GM18909 (cell line): Measurements from ENCODE around the gene SPOCK1.

Experiments
- ATAC-seq: cut with Tn5 transposase; IDR thresholded peaks from one replicate; pipeline ENCODE4 v1.9.1; 2021; ENCODE audit warnings: mild to moderate bottlenecking; ENCODE audit not compliant: unreplicated experiment, poor library complexity

The SPOCK1 gene

DNA sequence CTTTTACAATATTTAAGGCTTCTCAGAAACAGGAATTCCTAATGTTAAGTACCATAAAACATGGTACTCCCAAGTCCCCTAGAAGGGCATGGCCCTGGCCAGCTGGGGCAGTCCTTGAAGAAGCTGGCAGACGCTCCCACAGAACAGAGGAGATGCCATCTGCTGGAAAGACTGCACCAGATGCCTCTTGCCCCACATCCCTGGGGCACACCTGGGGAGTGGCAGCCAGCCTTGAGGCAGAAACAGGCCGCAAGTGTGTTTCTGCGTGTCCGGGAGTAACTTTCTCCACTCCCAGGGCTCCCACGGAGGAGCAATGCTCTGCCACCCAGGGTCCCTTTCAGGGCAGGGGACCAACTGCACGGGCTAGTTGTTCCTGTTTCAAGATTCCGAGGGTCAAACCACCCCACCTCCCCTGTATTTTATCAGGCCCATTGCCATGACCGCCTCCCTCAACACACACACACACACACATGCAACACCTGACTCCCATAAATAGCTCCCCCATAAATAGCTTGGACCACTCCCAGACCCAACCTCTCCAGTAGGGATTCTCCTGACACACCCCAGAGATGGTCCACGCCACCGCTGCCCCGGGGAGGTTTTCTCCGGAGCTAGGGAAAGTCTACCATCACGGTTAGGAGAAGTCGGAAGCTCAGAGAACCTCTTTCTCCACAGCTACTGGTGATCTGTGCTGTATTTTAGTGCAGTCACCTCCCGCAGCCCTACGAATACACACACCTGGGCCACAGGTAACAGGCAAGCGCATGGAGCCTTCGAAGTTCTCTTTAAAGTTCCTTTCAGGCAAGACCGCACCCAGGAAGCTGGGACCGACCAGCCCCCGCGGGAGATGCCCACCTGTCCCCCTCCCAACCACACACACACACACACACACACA, 1.5 kb downstream of the SPOCK1 start:
- no peak for ATAC-seq

DNA sequence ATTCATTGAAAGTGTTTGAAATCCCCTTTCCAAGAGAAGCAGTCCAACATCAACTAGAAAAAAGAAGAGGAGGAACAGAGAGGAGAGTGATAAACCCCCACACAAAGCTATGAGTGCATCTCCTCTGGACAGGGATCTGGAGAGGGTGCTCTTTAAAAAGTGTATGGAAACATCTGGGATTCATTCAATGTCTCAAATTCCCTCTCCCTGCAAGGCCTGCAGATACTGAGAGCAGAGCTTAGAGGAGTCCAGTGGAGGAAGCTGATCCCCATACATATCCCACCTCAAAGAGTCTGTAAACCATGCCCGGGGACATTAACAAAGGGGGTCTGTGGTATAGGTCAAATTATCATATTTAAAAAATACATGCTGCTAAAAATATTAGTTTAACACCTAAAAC, 2.2 kb downstream of the SPOCK1 start:
- ATAC-seq, result no peak

DNA sequence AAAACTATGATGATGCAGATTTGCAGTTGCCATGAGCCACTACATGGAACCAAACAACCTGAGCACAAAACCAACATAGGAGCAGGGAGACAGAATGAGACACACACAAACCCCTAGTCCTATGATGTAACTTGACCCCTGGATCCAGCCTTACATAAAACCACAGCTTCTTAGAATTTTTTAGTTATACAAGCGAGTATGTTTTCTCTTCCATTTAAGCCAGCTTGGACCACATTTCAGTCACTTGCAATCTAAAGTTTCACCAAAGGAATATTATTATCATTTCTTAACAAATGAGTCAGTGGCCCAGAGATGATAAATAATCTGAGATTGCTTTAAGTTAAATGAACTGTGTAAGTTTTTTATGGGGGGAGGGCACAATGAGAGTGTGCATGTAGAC, 6.8 kb downstream of the SPOCK1 start:
- ATAC-seq, result no peak

GRCh38 chr5:137491121-137491520, 8.0 kb downstream of the SPOCK1 start:
- no peak for ATAC-seq

- no peak for ATAC-seq
Measured at GRCh38 chr5:137490591-137490990, 8.5 kb downstream of the SPOCK1 start.

- ATAC-seq, result no peak
Measured at GRCh38 chr5:137488974-137489373, 10.2 kb downstream of the SPOCK1 start.

GRCh38 chr5:137488516-137488915, 10.6 kb downstream of the SPOCK1 start:
- no peak for ATAC-seq

GRCh38 chr5:137487600-137487999, 11.5 kb downstream of the SPOCK1 start:
- ATAC-seq, result no peak

- no peak for ATAC-seq
Measured at GRCh38 chr5:137486707-137487106, 12.4 kb downstream of the SPOCK1 start.

DNA sequence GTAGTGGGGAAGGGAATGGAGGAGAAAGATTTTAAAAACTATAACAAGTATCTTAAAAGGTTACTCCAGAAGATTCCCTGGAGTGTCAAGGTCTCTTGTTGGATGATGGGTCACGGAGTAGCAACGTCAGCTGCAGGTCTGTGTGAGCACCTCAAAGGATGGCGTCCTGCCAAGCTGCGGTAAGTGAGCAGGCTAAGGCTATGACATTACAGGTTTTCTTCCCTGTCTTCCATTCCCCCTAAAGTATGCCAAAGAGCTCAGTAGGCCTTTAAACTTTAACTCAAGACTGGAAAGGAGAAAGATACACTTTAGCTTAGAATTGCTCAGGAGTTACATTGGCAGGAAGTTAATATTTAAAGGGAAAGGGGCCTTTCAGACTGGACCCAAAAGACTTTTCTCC, 17.5 kb downstream of the SPOCK1 start:
- no peak for ATAC-seq

- ATAC-seq, result no peak
Measured at GRCh38 chr5:137478043-137478442, 21.1 kb downstream of the SPOCK1 start.

GRCh38 chr5:137470921-137471220, 28.3 kb downstream of the SPOCK1 start:
- no peak for ATAC-seq

- no peak for ATAC-seq
Measured at GRCh38 chr5:137470111-137470920, 28.8 kb downstream of the SPOCK1 start.

DNA sequence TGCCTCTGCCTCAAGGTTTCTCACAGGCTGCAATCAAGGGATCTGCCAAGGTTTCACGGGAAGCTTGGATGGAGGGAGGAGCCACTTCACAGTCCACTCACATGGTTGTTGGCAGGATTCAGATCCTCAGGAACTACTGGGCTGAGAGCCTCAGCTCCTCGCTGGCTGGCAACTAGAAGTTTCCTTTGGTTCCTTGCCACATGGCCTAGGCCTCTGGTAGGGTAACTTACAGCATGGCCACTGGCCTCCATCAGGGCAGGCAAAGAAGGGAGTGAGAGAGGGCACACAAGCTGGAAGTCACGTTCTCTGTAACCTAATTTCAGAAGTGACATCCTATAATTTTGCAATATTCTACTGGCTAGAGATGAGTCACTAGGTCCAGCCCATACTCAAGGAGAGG, 32.2 kb downstream of the SPOCK1 start:
- no peak for ATAC-seq

GRCh38 chr5:137465930-137466329, 33.2 kb downstream of the SPOCK1 start:
- ATAC-seq, result no peak

DNA sequence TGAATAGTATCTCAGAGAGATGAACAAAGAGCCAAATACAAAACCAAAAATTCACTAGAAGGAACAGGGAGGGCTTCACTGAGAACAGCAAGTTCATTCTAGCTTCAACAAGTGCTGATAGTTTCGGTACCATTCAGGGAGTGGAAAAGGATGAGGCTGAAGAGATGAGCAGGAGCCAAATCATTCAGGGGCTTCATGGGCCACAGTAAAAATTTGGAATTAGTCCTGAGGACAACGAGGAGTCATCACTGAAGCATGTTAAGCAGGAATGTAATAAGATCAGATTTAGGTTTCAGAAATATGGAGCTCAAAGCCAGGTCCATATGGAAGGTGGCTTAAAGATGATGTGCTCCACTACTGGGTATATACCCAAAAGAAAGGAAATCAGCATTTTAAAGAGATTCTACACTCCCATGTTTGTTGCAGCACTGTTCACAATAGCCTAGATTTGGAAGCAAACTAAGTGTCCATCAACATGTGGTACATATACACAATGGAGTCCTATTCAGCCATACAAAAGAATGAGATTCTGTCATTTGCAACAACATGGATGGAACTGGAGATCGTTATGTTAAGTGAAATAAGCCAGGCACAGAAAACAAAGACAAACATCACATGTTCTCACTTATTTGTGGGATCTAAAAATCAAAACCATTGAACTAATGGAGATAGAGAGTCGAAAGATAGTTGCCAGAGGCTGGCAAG, 36.2 kb downstream of the SPOCK1 start:
- ATAC-seq, result no peak

GRCh38 chr5:137462265-137462590, 36.9 kb downstream of the SPOCK1 start:
- ATAC-seq, result no peak

DNA sequence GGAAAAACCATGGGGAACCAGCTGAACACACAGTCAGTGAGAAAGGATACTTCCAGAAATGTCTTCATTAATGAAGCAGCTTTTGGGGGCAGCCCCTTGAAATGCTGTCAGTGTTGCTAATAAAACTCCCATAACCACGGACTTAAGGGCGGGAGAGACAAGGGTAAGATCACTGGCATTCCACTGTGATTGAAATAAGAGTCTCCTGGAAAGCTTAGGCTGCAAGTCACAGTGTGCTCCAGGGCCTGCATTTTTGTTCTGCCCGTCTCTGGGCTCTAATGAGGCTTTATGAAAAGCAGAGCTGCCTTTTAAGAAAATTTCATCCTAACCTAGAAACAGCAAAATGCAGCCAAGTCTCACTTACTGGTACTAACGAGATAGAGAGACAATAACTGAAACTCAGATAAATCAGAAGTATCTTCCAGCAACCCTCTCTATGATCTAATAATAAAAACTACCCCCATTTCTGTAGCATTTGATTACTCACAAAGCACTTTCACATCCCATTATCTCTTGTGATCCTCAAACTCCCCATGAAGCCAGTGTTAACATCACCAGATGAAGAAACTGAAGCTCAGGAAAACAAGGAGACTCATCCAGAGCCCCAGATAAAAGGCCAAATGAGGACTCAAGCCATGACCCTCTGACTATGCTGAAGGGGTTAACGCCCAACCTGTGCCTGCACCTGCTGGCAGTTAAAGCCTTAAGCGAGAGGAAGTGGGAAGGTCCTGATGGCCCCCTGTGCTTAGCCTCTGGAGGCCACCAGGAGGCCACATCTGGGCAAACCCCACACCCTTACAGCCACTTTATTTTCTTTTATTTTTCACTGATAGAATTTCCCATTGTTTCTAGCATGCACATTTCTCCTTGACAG, 37.5 kb downstream of the SPOCK1 start:
- ATAC-seq, result no peak

DNA sequence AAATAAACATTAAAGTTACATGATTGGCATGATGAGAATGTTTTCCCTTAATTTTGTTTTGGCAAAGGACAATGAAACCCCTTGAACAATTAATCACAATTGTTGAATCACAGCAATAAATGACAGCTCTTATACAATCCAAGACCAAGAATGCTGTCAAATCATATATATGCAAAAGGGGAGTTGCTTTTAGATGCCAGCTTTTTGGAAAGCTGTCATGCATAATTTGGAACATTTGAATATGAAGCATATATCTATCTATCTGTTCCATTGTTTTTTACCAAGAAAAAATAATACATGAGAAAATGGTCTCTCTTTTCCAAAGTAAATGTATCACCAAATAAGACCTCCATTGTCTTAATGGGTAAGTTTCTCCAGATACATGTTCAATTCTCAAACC, 44.5 kb downstream of the SPOCK1 start:
- ATAC-seq, result no peak

DNA sequence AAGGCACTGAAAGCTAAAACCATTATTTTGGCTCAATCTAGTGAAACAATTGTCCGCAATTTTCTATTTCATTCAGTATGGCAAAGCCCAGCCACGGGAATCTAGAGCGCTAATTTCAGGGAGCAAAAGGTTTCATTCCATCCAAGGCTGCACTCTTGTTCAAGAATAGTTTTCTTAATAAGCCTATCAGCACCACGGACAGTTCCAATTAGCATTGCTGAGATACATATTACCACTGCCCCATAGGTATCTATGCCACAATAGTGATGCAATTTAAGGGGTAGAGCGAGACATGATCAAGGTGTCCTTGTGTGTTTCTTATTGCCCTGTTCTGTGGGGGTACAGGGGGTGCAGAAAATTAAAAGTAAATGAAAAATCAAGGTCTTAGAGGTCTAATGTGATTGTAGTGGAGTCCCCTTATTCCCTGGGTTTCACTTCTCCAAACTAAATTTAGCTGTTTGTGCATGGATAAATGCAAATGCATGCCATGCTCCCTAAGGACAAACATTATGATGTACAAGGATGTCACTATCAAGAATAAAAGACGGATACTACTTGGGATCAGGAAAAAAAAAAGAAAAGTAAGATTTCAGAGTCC, 45.5 kb downstream of the SPOCK1 start:
- no peak for ATAC-seq
